K562 (cell line): Measurements from ENCODE around the gene PDCD1.

Source experiments
- BHLHE40 ChIP-seq: IDR thresholded peaks from 2 replicates; pipeline ENCODE4 v1.6.1; 2011; ENCODE audit warnings: low read length, improper control_type of control experiment
- CAMTA2 ChIP-seq: fragments of 250-450 bp; sonication (Bioruptor Pico); conservative IDR thresholded peaks from 2 replicates; pipeline ENCODE4 v1.5.1; 2022
- CC2D1A ChIP-seq: fragments of 450-650 bp; IDR thresholded peaks from 2 replicates; pipeline ENCODE4 v1.6.1; 2017; ENCODE audit warnings: mild to moderate bottlenecking
- CREB1 ChIP-seq, 2 experiments: sonication (generic) in 1 of 2; formaldehyde crosslinking in 1 of 2; IDR thresholded peaks; 2 replicates each; pipeline versions ENCODE4 v1.6.1 to v1.8.0; 2012 to 2022; ENCODE audit warnings: inconsistent platforms in 1 of 2, mild to moderate bottlenecking in 1 of 2, missing genetic modification reagents in 1 of 2, moderate library complexity in 1 of 2
- CTCF ChIP-seq, 3 experiments: IDR thresholded peaks in 2 of 3; conservative IDR thresholded peaks in 1 of 3; 2 replicates each; pipeline ENCODE4 v1.5.1; 2011 to 2012; ENCODE audit warnings: low read length in 3 of 3, mild to moderate bottlenecking in 3 of 3, control low read depth in 2 of 3, improper control_type of control experiment in 1 of 3, inconsistent platforms in 1 of 3, low read depth in 1 of 3, mixed read lengths in 1 of 3, moderate library complexity in 1 of 3; ENCODE audit not compliant: insufficient read depth in 2 of 3
- E2F1 ChIP-seq: sonication (generic); formaldehyde crosslinking; IDR thresholded peaks from 2 replicates; pipeline ENCODE4 v1.8.1; 2023; ENCODE audit warnings: mild to moderate bottlenecking, missing genetic modification reagents, moderate library complexity
- MAX ChIP-seq: sonication (generic); formaldehyde crosslinking; IDR thresholded peaks from 2 replicates; pipeline ENCODE4 v1.9.0; 2022; ENCODE audit warnings: mild to moderate bottlenecking, missing genetic modification reagents
- RBM39 ChIP-seq: fragments of 200-400 bp; formaldehyde crosslinking; optimal IDR thresholded peaks from 2 replicates; pipeline ENCODE3; 2018; ENCODE audit warnings: low read depth, low read length
- ZNF133 ChIP-seq: fragments of 250-450 bp; sonication (Bioruptor Pico); IDR thresholded peaks from 2 replicates; pipeline ENCODE4 v1.4.0; 2020; ENCODE audit warnings: mild to moderate bottlenecking
- ZNF23 ChIP-seq: fragments of 250-450 bp; sonication (Bioruptor Pico); IDR thresholded peaks from 2 replicates; pipeline ENCODE4 v1.4.0; 2020; ENCODE audit warnings: mild to moderate bottlenecking

- TF ChIP-seq BHLHE40 (no peak), CC2D1A (no peak), ZNF23 (CRISPR knock-in tag) (no peak), CTCF (IDR thresholded peaks at IDR 0.05 in 2 of 3, conservative IDR thresholded peaks at IDR 0.05 in 1 of 3; ENCODE audit: insufficient read depth in 2 of 3, low read depth in 1 of 3, low read length in 3 of 3) (peak; percentile 46 to 59 (median 54)), ZNF133 (CRISPR knock-in tag) (no peak), CREB1 (IDR thresholded peaks at IDR 0.05) (no peak), CREB1 (CRISPR knock-in tag; IDR thresholded peaks at IDR 0.05) (no peak), MAX (CRISPR knock-in tag) (peak; percentile 84), E2F1 (CRISPR knock-in tag) (no peak), CAMTA2 (CRISPR knock-in tag) (no peak), RBM39 (no peak)
Measured at GRCh38 chr2:241882091-241882625, 23.5 kb upstream of the PDCD1 start.
